GM12878 (cell line): ENCODE results near the gene SGTB. TPM values are rescaled to one million over a fixed set of nuclear protein-coding genes. Genes with fewer than 3 reads are reported as not detected.

Experiments used
- ATAC-seq: fragments of 200-7000 bp; cut with Tn5 transposase; 3 replicates; pipeline ENCODE4 v1.9.1; 2020; ENCODE audit warnings: mild to moderate bottlenecking, moderate library complexity
- BruUV-seq: library from RNA; stranded (reverse); fragments of 400-500 nt; replicated peaks from 2 replicates; lab custom pipeline; 2021; lab: Mats Ljungman, UMichigan
- CTCF ChIA-PET: fragments of 300-600 bp; sonication (Branson Sonifier 250); formaldehyde crosslinking; extraction: SDS; loops from one replicate; lab custom pipeline; 2021; ENCODE audit warnings: inconsistent platforms; lab: Yijun Ruan, JAX
- POLR2A ChIA-PET: fragments of 350-600 bp; formaldehyde crosslinking; extraction: SDS; loops from one replicate; lab custom pipeline; 2021; ENCODE audit warnings: inconsistent platforms; lab: Charles Lee
- RAD21 ChIA-PET: fragments of 300-600 bp; sonication (Branson Sonifier 250); formaldehyde crosslinking; loops from one replicate; lab custom pipeline; 2023; ENCODE audit warnings: antibody characterized with exemption; ENCODE audit not compliant: unreplicated experiment; lab: Charles Lee
- SMC1A ChIA-PET: fragments of 300-600 bp; sonication (Branson Sonifier 250); formaldehyde crosslinking; loops from one replicate; lab custom pipeline; 2023; ENCODE audit not compliant: unreplicated experiment, uncharacterized antibody; lab: Charles Lee
- DNase-seq: peaks from one replicate; pipeline ENCODE4 v3.0.0-alpha.2; 2011; ENCODE audit warnings: low read depth, low spot score
- FAIRE-seq: peaks from 3 replicates; lab custom pipeline; 2011; peaks lifted over from hg19 to GRCh38; lab: Jason Lieb, UNC
- H2AFZ ChIP-seq: 2 replicates; pipeline ENCODE4 v1.6.0; 2011; ENCODE audit warnings: low read depth, low read length, control low read depth; ENCODE audit not compliant: control insufficient read depth
- H3K27ac ChIP-seq: 2 replicates; pipeline ENCODE4 v1.5.1; 2011; ENCODE audit warnings: control low read depth; ENCODE audit not compliant: control insufficient read depth, insufficient read depth
- H3K27me3 ChIP-seq, 2 experiments: replicated peaks in 1 of 2; 2 replicates each; pipeline versions ENCODE4 v1.6.0 to v1.6.1; 2011; ENCODE audit warnings: low read length in 1 of 2; ENCODE audit not compliant: control insufficient read depth in 2 of 2, insufficient read depth in 2 of 2
- H3K36me3 ChIP-seq, 2 experiments: 2 replicates each; pipeline ENCODE4 v1.5.1; 2011; ENCODE audit warnings: low read length in 1 of 2; ENCODE audit not compliant: control insufficient read depth in 2 of 2, insufficient read depth in 2 of 2
- H3K4me1 ChIP-seq: 2 replicates; pipeline ENCODE4 v1.6.1; 2011; ENCODE audit warnings: mild to moderate bottlenecking, low read length, moderate library complexity, mixed read lengths; ENCODE audit not compliant: control insufficient read depth, insufficient read depth
- H3K4me2 ChIP-seq: 2 replicates; pipeline ENCODE4 v1.6.0; 2011; ENCODE audit warnings: control low read depth; ENCODE audit not compliant: control insufficient read depth, insufficient read depth
- H3K4me3 ChIP-seq: fragments of 200-600 bp; sonication (generic); 2 replicates; pipeline ENCODE4 v1.5.1; 2016
- H3K79me2 ChIP-seq: 2 replicates; pipeline ENCODE4 v1.6.0; 2011; ENCODE audit warnings: low read length; ENCODE audit not compliant: control insufficient read depth, insufficient read depth
- H3K9ac ChIP-seq: 2 replicates; pipeline ENCODE4 v1.8.0; 2011; ENCODE audit warnings: low read length, control low read depth, mixed read lengths; ENCODE audit not compliant: control insufficient read depth, insufficient read depth
- H3K9me3 ChIP-seq: replicated peaks from 3 replicates; pipeline ENCODE4 v1.5.1; 2011; ENCODE audit warnings: mild to moderate bottlenecking, low read length; ENCODE audit not compliant: control insufficient read depth, insufficient read depth
- H4K20me1 ChIP-seq: 2 replicates; pipeline ENCODE4 v1.6.0; 2011; ENCODE audit not compliant: control insufficient read depth, insufficient read depth
- CEBPZ ChIP-seq: fragments of 150-350 bp; IDR thresholded peaks from 2 replicates; pipeline ENCODE4 v1.6.1; 2016; ENCODE audit warnings: low read depth, low read length
- EP300 ChIP-seq, 2 experiments: fragments of 150-350 bp in 1 of 2; IDR thresholded peaks; 2 replicates each; pipeline ENCODE4 v1.6.1; 2011 to 2012; ENCODE audit warnings: low read depth in 2 of 2, low read length in 2 of 2, borderline replicate concordance in 1 of 2, improper control_type of control experiment in 1 of 2, inconsistent platforms in 1 of 2; ENCODE audit not compliant: control insufficient read depth in 1 of 2
- MTA3 ChIP-seq: IDR thresholded peaks from 2 replicates; pipeline ENCODE4 v1.6.1; 2012; ENCODE audit warnings: low read length, inconsistent platforms, borderline replicate concordance
- SMAD1 ChIP-seq: fragments of 450-650 bp; IDR thresholded peaks from 2 replicates; pipeline ENCODE4 v1.6.1; 2018; ENCODE audit warnings: mild to moderate bottlenecking, low read depth; ENCODE audit not compliant: partially characterized antibody
- TCF7 ChIP-seq: IDR thresholded peaks from 2 replicates; pipeline ENCODE4 v1.6.1; 2014; ENCODE audit warnings: antibody characterized with exemption, borderline replicate concordance
- USF1 ChIP-seq: IDR thresholded peaks from 2 replicates; pipeline ENCODE4 v1.6.1; 2011; ENCODE audit warnings: borderline replicate concordance, low read depth, mild to moderate bottlenecking, moderate library complexity, mixed read lengths, low read length; ENCODE audit not compliant: insufficient read depth; ENCODE audit errors: extremely low read length
- ZBTB11 ChIP-seq: fragments of 450-650 bp; formaldehyde crosslinking; IDR thresholded peaks from 2 replicates; pipeline ENCODE4 v1.5.0; 2022; ENCODE audit warnings: mild to moderate bottlenecking, missing genetic modification characterization
- WGBS: methylation state at CpG from one replicate; pipeline ENCODE4 v1.1.6; 2016; ENCODE audit warnings: low lambda C conversion rate; ENCODE audit not compliant: insufficient replicate concordance, insufficient coverage; ENCODE audit errors: missing lambda C conversion rate; 5-methylcytosine and 5-hydroxymethylcytosine counted together
- in situ Hi-C: fragments of 300-500 bp; cut with MboI; formaldehyde crosslinking; loops from 9 replicates; pipeline ENCODE4 v1.14.3; 2018; ENCODE audit warnings: mixed read lengths
- intact Hi-C: fragments of 100-400 bp; cut with micrococcal nuclease; formaldehyde crosslinking; loops from one replicate; pipeline ENCODE4 v1.14.2; 2022; ENCODE audit not compliant: unreplicated experiment
- polyA plus RNA-seq, 11 experiments: library from polyadenylated mRNA; depleted of rRNA in 4 of 11; unstranded in 6 of 11; stranded (reverse) in 5 of 11; fragments of >200 nt; fragmentation: Nextera tagmentation in 4 of 11; fragmentation: Illumina TruSeq in 1 of 11; extraction: Ambion mirVana in 4 of 11; extraction: Trizol in 1 of 11; gene quantifications; 1 replicate in 1 of 11; 2 replicates in 10 of 11; pipeline versions ENCODE4 v1.2.1 to v1.2.3, GENCODE V29; 2011 to 2016; ENCODE audit warnings: inconsistent platforms in 2 of 11, missing spikeins in 2 of 11, low read depth in 1 of 11
- total RNA-seq, 4 experiments: library from RNA; depleted of rRNA in 3 of 4; stranded (reverse); fragments of >200 nt in 3 of 4; fragmentation: Illumina TruSeq in 1 of 4; extraction: Trizol in 1 of 4; gene quantifications; 2 replicates each; pipeline versions ENCODE4 v1.2.1 to v1.2.3, GENCODE V29; 2013 to 2021

The SGTB gene
- total and polyA plus RNA-seq, 10 of the 15 experiments (the other 5 are each of a cell fraction or from before 2014, with no cell fraction given), result 1.0 to 7.8 (median 5.4) TPM

- TF ChIP-seq ZBTB11 (no peak), EP300 (IDR thresholded peaks at IDR 0.05; ENCODE audit: borderline replicate concordance in 1 of 2, control insufficient read depth in 1 of 2, low read depth in 2 of 2, low read length in 2 of 2) (no peak), USF1 (no peak)
Observed at GRCh38 chr5:65769539-65769938, 47.6 kb upstream of the SGTB start (continued).

- Histone ChIP-seq H3K36me3 (no peaks in the 10 kb centered on the region; a peak in 1 of 4 replicates), H3K4me3 (no peak overlapping the region), H3K4me2 (no peak overlapping the region), H3K27ac (no peak overlapping the region), H3K9ac (no peak overlapping the region), H2AFZ (no peak overlapping the region), H3K9me3 (peaks cover 6% of the 10 kb centered on the region; the same call in 2 of the 3 replicates), H3K27me3 (no peaks in the 10 kb centered on the region), H4K20me1 (no peaks in the 10 kb centered on the region), H3K4me1 (no peaks in the 10 kb centered on the region), H3K79me2 (no peaks in the 10 kb centered on the region)
- WGBS, result 93% methylated on average over 7 of the region's 7 CpGs
- ATAC-seq (no peak), FAIRE-seq (no peak), DNase-seq (no peak)
- ChIA-PET POLR2A (no interaction called here), CTCF (interaction anchor here (1.1 kb wide), 1 partner anchor 26 kb away, joined by 3 read pairs; no protein-coding TSS in a partner anchor), RAD21 (no interaction called here), SMC1A (no interaction called here)
- BruUV-seq, result no TSS peak
- no peak for TF ChIP-seq MTA3
- TF ChIP-seq CEBPZ, result no peak
- no peak for TF ChIP-seq TCF7
- TF ChIP-seq SMAD1, result no peak
- intact Hi-C loops (no loop called here), in situ Hi-C loops (no loop called here)
Observed at GRCh38 chr5:65768723-65769346, 46.9 kb upstream of the SGTB start.
